GM19099 (cell line): Measurements from ENCODE around the gene C8A.

Source experiments
- POLR2A ChIP-seq: IDR thresholded peaks from 3 replicates; pipeline ENCODE4 v1.6.1; 2011; ENCODE audit warnings: low read depth; ENCODE audit not compliant: insufficient read length; ENCODE audit errors: extremely low read depth

C8A gene

DNA sequence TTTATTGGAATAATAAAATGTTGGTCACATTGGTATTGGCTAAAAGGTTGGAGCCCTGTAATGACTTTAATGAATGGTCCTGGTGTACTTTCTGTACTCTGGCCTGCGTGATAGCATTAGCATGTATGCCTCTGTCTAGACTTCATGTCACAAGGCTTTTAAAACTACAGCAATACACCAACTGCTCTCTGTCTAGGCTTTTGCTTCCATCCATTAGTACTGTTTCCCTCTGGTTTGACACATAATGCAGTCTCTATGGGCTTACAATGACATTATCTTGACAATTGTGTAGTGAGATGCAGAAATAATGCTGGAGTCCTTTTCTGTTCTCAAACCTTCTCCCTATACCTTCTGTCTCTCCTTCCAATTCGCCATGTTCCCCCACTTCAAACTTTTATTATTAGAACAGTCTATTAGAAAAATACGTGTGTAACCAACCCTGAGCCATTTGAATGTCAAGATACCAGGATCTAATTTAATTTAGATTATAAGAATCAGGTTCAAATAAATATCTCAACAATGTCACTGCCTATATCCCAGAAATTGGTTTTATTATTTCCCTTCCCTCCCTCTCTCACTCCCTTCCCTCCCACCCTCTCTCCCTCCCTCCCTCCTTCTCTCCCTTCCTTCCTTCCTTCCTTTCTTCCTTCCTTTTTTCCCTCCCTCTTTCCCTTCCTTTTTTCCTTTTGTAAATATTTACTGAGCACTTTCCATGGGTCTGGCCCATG lies 8.8 kb downstream of the C8A start:
- no peak for TF ChIP-seq POLR2A

DNA sequence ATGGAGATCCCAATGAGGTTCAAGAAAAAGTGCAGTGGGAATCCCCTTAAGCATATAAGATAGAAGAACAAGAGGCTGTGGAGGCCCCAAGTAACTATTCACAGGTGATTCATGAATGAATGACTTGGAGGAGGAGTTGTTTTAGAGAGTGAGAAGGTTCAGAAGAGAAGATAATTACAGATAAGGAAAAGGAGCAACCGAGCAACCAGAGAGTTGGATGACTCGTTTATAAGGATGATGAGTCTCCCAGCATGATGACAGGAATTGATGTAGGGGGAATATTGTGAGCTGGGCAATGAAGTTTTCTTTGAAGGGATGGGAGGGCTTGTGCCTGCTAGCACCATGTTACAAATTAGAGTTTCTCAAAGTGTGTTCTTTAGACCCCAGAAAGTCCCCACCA lies 9.8 kb downstream of the C8A start:
- TF ChIP-seq POLR2A: no peak

DNA sequence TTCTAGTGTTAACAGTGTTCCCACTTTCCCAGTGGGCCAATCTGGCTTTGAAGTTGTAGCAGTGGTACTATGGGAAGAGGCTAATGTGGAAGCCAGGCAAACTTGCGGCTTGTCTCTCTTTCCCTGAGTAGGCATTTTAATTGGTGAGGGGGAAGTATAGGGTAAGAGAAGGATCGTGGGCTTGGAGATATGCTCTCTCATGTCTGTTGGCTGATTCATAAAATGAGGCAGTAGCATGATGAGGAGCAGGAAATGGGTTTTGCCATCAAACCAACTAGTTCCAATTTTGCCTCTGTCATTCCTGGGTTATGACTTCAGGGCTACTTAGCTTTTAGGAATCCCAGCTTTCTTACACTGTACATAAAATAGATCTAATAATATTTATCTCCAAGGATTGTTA lies 12.1 kb downstream of the C8A start:
- TF ChIP-seq POLR2A: no peak

DNA sequence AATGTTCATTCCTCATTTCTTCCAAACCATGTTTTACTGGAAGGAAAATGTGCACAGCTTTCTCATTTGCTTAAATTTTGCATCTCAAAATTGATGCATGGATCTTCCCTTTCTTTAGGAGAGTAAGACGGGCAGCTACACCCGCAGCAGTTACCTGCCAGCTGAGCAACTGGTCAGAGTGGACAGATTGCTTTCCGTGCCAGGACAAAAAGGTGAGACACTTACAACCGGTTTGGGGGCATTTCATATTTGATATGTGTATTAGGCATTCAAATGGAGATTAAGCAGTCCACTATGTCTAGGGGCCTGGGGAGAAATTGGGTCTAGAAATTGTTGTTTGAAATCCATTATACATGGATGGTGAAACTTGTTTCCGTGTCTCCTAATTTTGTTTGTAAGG lies 12.9 kb downstream of the C8A start:
- no peak for TF ChIP-seq POLR2A

DNA sequence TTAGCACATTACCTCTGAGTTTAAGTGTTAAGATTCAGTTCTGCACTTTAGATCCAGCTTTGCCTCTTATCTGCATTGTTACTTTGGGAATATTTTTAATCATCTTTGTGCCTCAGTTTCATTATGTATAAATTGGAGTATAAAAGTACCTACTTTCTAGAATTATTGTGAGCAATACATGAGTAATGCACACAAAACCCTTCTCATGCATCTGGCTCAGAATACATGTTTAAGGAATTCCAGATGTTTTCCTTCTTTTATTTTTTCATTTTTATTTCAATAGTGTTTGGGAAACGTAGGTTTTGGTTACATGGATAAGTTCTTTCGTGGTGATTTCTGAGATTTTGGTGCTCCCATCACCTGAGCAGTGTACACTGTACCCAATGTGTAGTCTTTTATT lies 14.2 kb downstream of the C8A start:
- no peak for TF ChIP-seq POLR2A

DNA sequence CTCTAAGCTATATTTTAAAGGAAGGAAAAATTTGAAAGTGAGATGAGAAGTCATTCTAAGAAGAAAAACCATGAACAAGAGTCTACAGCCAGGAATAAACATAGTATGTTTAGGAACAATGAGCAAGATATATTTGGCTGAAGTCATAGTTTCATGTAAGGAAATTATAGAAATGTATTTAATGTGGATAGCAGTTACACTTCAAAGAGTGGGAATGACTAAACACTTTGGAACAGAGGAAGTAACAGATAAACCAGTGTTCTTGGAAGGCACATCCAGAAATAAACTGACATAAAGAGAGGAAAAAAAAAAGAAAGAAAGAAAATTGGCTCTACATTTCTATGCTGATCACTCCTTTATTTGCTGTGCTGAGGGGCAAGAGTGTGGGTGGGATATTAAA lies 18.0 kb downstream of the C8A start:
- no peak for TF ChIP-seq POLR2A

DNA sequence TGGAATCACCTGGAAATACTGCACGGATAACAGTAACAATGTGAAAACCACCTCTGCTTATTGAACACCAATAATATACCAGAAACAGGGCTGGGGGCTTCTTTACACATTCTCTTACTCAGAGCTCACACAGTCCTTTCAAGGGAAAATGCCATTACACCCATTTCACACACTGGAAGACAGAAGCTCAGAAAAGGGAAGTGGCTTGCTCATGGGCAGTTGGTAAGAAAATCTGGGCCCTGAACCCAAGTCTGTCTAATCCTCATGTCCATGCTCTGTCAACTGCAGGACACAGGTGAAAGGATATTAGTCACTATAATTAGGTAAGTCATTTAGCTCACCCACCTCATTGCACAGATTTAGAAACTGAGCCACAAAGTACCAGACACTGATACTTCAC lies 18.6 kb downstream of the C8A start:
- TF ChIP-seq POLR2A: no peak

DNA sequence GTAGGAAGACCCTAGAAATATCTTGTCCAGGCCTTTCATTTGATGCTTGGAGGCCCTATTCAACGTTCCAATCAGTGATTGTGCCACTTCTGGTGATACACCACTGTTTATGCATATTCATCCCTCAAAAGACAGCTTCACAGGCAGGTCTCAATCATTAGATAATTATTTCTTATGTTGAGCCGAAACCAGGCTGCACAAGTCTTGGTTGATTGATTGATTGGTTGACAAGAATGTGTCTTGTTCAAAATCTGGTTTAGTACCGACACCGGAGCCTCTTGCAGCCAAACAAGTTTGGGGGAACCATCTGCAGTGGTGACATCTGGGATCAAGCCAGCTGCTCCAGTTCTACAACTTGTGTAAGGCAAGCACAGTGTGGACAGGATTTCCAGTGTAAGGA lies 20.1 kb downstream of the C8A start:
- TF ChIP-seq POLR2A: no peak

DNA sequence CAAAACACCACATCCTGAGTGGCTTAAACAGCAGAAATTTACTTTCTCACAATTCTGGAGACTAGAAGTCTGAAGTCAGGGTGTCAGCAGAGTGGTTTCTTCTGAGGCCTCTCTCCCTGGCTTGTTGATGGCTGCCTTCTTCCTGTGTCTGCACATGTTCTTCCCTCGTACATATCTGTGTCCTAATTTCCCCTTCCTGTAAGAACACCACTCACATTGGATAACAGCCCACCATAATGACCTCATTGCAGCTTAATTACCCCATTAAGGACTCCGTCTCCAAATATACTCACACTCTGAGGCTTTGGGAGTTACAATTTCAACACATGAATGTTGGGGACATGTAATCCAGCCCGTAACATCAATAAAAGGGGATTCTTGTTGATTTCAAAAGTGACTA lies 23.4 kb downstream of the C8A start:
- TF ChIP-seq POLR2A: no peak

DNA sequence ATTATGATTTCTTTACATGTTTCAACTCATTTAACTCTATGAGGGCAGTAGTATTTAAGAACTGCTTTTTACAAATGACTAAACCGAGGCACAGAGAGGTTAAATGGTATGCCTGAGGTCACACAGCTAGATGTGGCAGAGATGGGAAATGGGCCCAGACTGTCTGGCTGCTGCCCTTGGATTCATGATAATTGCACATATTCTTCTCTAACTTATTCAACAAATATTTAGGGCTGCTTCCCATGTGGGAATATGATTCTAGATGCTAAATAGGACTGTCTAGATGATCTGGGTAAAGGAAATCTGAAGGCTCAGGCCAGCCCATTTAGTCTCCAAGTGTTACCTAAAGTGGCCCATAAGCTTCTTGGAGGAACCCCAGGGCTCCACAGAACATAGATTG lies 26.2 kb downstream of the C8A start:
- TF ChIP-seq POLR2A: no peak

DNA sequence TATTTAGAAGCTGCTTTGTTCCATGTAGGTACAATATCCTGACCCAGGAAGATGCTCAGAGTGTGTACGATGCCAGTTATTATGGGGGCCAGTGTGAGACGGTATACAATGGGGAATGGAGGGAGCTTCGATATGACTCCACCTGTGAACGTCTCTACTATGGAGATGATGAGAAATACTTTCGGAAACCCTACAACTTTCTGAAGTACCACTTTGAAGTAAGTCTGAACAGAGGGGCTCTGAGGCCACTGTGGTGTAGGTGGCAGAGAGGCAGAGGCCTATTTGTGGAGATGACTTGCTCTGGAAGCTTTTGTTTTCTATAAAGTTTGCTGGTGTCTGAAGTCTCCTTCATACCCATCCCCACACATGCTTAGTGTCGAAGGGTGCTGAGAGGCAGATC lies 26.8 kb downstream of the C8A start:
- no peak for TF ChIP-seq POLR2A

DNA sequence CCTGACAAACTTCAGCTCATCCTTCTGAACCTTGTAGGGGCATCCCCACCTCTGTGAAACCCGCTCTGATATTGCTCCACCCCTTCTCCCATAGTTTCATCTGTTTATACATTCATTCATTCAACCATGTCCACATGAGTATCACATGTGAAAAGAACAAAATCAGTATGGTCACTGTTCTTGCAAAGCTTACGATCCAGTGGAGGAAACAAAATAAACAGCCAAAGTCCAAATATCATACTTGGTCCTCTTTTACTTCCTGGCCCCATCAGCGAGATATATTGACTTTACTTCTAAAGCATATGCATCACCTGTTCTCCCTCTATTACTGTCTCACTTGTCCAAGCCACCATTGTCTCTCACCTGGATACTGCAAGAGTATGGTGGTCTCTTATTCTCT lies 35.6 kb downstream of the C8A start:
- no peak for TF ChIP-seq POLR2A

DNA sequence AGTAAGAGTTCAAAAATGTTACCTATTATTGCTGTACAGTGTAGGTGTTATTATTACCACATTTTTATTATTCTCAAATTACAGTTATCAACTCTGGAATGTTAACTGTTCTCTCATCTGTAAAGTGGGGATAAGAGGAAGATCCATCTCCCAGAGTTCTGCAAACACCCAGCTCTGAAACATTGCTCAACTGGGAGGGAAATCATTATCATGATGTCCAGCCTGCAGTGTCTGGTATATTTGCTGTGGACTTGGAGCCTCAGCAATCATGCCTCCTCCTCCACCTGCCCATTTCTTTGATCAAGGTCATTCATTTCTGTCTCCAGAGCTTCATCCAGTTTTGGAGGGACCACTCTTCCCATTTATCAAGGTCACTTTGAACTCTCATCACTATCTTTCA lies 39.4 kb downstream of the C8A start:
- no peak for TF ChIP-seq POLR2A

DNA sequence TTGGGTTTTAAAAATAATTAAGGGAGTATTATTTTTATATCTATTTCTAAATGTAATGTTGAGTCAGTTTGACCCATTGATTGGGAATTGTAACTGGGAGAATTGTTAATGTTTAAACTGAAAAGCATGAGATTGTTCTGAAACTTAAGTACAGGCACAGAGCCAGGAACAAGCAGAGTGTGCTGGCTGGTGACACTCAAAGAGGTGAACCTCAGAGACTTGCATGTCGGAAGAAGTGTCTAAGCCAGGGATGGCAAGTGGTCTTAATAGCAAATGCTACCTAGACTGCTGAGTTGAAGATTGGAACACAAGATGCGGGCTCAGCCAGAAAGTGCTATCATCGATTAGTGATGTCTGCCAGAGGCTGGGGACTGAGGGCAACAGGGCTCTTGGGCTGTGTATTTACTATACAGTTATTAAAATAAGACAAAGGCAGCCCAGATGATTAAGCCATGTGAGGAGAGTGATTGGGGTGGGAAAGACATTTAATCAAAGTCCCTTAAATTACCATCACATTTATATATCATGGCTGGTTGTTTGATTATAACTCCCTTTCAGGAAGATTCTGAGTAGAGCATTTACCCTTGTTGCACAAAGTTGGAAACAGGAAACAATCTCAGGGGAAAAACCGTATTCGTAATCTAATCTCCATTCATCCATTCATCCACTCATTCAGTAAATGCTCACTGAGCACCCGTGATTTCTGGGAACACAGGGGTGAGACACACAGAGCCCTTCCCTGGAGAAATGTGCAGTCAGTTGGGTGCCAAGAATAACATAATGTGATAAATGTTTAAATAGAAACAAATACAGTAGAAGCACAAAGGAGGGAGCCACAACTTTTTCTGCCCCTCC lies 42.8 kb downstream of the C8A start:
- TF ChIP-seq POLR2A: no peak

DNA sequence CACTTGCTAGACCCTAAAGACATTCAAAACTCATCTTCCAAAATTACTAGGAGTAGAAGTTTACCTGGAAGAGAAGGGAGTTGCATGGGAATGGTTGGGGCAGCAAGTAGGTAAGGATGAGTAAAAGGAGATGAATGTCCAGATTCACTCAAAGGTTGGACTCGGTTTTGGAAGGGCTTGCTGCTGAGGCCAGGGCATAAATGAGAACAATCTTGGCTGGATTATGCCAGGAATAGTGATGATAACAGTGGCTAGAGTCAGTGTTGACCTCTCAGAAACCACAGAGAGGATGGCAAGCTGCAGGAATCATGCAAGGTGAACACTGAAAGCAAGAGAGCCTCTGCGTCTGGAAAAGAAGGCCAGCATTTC lies 43.4 kb downstream of the C8A start:
- TF ChIP-seq POLR2A: no peak

DNA sequence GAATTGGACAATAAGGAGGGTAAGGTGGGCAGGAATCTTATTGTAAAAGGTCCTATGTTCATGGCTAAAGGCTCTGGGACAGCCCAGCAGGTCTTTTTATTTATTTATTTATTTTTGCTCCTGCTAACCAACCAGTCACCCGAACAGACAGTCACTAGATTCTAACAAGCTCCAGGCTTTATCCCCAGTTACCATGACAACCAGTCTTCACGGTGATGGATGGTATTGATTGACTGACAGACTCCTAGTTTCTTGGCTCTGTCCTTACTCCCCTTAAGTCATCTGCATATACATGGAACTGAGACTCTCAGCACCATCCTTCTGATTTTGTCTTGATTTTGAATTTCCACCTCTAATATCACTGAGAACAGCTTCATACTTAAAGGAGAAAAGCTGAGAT lies 44.3 kb downstream of the C8A start:
- no peak for TF ChIP-seq POLR2A
